Lower leg skin (tissue), 3 donors: ENCODE data around the gene NAE1.

Experiments
- CTCF ChIP-seq, 3 donors: fragments of 450-650 bp; IDR thresholded peaks; one replicate each; pipeline ENCODE4 v1.5.1; 2016; ENCODE audit warnings: antibody characterized with exemption in 3 of 3, mild to moderate bottlenecking in 3 of 3, moderate library complexity in 2 of 3
- POLR2A ChIP-seq, 2 donors: fragments of 450-650 bp; IDR thresholded peaks; one replicate each; pipeline ENCODE4 v1.6.1; 2016 to 2017; ENCODE audit warnings: antibody characterized with exemption in 2 of 2, mild to moderate bottlenecking in 1 of 2, moderate library complexity in 1 of 2

- TF ChIP-seq POLR2A (IDR thresholded peaks at IDR 0.05) (no peak), CTCF (IDR thresholded peaks at IDR 0.05) (no peak)
These were observed 20.6 kb upstream of the NAE1 start for GRCh38 chr16:66851166-66851964.
